ENCODE data around the gene MYOCOS.

MYOCOS gene

GRCh38 chr1:171663854-171664575, 42.0 kb downstream of the MYOCOS start:
- DNase-seq = no peak

- no peak for DNase-seq
Measured at GRCh38 chr1:171664976-171665375, 42.9 kb downstream of the MYOCOS start.

DNA sequence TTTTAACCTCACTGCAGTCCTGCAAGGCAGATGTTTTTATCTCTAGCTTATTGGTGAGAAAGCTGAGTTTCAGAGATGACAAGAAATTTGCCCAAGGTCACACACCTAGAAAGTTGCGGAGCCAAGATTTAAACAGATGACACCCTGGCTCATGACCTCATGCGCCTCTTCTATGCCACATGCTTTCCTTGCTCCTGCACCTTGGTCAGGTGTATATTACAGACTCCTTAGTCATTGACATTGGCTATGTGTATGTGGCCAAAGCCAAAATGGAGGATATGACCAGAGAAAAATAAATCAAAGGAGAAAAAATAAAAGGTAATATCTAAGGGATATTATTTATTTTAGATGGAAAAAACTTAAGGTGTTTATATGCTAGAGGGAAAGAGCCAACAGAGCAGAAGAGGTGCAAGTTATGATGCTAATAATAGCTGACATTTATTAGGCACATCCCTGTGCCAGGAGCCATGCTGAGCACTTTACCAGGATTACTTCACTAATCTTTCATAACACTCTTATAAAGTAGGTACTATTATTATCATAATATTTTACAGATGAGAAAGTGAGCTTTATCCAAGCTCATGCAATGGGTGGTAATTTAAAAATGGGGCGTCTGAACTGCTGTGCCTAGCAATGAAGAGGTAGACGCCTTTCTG, 44.2 kb downstream of the MYOCOS start:
- no peak for DNase-seq

- no peak for DNase-seq
Measured at GRCh38 chr1:171668372-171668771, 46.3 kb downstream of the MYOCOS start.

DNA sequence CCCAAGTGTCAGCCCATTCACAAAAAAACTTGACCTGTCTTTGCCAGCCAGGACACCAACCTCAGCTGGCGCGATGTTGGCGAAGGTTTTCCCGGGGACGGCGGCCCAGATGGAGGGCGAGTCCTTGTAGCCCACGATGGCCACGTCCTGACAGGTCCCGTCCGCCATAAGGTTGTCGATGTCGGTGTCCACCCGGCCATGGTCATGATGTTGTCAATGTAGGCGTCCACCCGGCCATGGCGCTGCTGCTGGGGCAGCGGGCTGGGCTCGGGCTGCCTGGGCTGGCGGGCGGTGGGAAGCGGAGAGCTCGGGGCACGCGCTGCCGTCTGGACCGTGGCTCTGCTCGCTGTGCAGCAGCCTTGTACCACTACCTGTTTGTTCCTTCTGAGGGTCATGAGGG, 48.7 kb downstream of the MYOCOS start:
- DNase-seq = no peak

GRCh38 chr1:171674431-171675405, 52.7 kb downstream of the MYOCOS start:
- DNase-seq = no peak
